Measurements from ENCODE around the gene SERPINB1. TPM values are rescaled to one million over a fixed set of nuclear protein-coding genes. Genes with fewer than 3 reads are reported as not detected.

The SERPINB1 gene
- total and polyA plus RNA-seq, 10 of the 15 experiments (the other 5 are each of a cell fraction or from before 2014, with no cell fraction given): 0.45 to 2.4 (median 0.83) TPM

- H3K9ac ChIP-seq (ENCODE audit: control insufficient read depth, insufficient read depth, low read length): no peak overlapping the region
- no TSS peak for BruUV-seq (replicated peaks)
- H3K9me3 ChIP-seq (replicated peaks; ENCODE audit: control insufficient read depth, insufficient read depth, low read length): no peaks in the 10 kb centered on the region
- H2AFZ ChIP-seq (ENCODE audit: control insufficient read depth, low read depth, low read length): no peak overlapping the region
- ChIA-PET POLR2A (interaction anchor here (0.6 to 1.5 kb wide), 6 partner anchors 50 to 256 kb away, joined by 3 to 6 read pairs (median 4); partner anchors contain the start of gene SERPINB1), SMC1A (ENCODE audit: uncharacterized antibody, unreplicated experiment) (interaction anchor here (0.7 to 4.6 kb wide), 35 partner anchors 9 to 265 kb away, joined by 3 to 44 read pairs (median 4); partner anchors contain the start of genes MYLK4 and SERPINB1), CTCF (interaction anchor here (0.7 to 3.0 kb wide), 43 partner anchors 8 to 266 kb away, joined by 3 to 80 read pairs (median 5); partner anchors contain the start of genes NQO2 and SERPINB1), RAD21 (ENCODE audit: unreplicated experiment) (interaction anchor here (0.6 to 4.3 kb wide), 34 partner anchors 9 to 284 kb away, joined by 3 to 74 read pairs (median 4); partner anchors contain the start of genes RIPK1 and SERPINB1)
- intact Hi-C loops (cut with micrococcal nuclease; ENCODE audit: unreplicated experiment): loop anchor here (1.0 to 5.0 kb wide), 6 partner anchors 55 to 261 kb away; no protein-coding TSS in a partner anchor
- H3K27ac ChIP-seq (ENCODE audit: control insufficient read depth, insufficient read depth): no peak overlapping the region
- peaks cover 7% of the 10 kb centered on the region for H3K4me1 ChIP-seq (ENCODE audit: control insufficient read depth, insufficient read depth, low read length)
- peaks cover 0 to 2% of the 10 kb centered on the region in 2 experiments; a peak in 2 of 4 replicates for H3K36me3 ChIP-seq (ENCODE audit: control insufficient read depth in 2 of 2, insufficient read depth in 2 of 2, low read length in 1 of 2)
- DNase-seq (ENCODE audit: low read depth, low spot score): no peak
- no peak for ATAC-seq
- no peaks in the 10 kb centered on the region for H3K79me2 ChIP-seq (ENCODE audit: control insufficient read depth, insufficient read depth, low read length)
- in situ Hi-C loops (cut with MboI): no loop called here
- H4K20me1 ChIP-seq (ENCODE audit: control insufficient read depth, insufficient read depth): no peaks in the 10 kb centered on the region; the same call in 1 of the 2 replicates
- no peak for FAIRE-seq
- no peak overlapping the region for H3K4me2 ChIP-seq (ENCODE audit: control insufficient read depth, insufficient read depth)
- no peak overlapping the region for H3K4me3 ChIP-seq
- no peaks in the 10 kb centered on the region for H3K27me3 ChIP-seq (replicated peaks in 1 of 2; ENCODE audit: control insufficient read depth in 2 of 2, insufficient read depth in 2 of 2, low read length in 1 of 2)
- 35% methylated on average over 4 of the region's 4 CpGs for WGBS (ENCODE audit: insufficient coverage, insufficient replicate concordance, low lambda C conversion rate, missing lambda C conversion rate)
- TF ChIP-seq NBN (IDR thresholded peaks at IDR 0.05) (0 out of 2 replicates have a peak, but pooled peaks have one; percentile 9), GABPA (IDR thresholded peaks at IDR 0.05; ENCODE audit: low read depth) (no peak)
These were observed 50.2 kb downstream of the SERPINB1 start for GRCh38 chr6:2791450-2791974.

DNA sequence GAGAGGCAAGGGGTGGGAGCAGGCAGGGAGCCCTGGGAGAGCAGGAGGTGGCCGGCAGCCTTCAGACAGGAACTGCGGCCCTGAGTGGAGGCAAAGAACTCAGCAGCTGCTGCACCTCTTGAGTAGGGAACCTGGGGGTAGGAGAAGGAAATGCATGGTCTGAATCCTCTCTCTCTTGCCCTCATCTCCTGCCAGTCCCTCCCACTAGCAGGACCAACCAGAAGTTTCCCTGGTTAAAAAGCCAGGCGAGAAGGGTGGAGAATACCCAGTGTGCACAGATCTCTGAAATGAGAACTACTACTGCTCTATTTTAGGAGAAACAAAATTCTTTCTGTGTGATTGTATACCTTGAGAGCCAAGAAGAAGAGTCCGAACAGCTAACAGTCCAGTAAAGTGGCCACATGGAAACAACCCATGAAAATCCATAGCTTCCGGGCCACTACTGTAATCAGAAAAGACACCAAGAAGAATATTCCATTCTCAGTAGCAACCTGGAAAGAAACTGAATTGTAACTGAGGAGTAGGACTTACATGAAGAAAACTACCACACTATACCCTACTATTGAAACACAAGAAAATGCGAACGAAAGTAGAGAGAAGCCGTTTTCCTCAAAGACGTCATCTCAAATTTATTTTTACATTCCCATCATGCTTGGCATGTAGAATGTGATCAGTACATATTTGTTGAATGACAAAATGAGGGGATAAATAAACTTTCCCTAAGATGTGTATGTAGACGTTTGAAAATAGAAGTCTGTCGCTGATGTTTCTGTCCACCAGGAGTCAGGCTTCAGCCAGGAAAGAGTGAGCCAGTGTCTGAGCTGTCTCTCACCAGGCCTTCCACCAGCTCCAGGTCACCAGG, 50.8 kb downstream of the SERPINB1 start:
- H3K9me3 ChIP-seq (replicated peaks; ENCODE audit: control insufficient read depth, insufficient read depth, low read length): no peaks in the 10 kb centered on the region
- TF ChIP-seq, protein P1, sequence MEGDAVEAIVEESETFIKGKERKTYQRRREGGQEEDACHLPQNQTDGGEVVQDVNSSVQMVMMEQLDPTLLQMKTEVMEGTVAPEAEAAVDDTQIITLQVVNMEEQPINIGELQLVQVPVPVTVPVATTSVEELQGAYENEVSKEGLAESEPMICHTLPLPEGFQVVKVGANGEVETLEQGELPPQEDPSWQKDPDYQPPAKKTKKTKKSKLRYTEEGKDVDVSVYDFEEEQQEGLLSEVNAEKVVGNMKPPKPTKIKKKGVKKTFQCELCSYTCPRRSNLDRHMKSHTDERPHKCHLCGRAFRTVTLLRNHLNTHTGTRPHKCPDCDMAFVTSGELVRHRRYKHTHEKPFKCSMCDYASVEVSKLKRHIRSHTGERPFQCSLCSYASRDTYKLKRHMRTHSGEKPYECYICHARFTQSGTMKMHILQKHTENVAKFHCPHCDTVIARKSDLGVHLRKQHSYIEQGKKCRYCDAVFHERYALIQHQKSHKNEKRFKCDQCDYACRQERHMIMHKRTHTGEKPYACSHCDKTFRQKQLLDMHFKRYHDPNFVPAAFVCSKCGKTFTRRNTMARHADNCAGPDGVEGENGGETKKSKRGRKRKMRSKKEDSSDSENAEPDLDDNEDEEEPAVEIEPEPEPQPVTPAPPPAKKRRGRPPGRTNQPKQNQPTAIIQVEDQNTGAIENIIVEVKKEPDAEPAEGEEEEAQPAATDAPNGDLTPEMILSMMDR (IDR thresholded peaks at IDR 0.05 in 2 of 3, conservative IDR thresholded peaks at IDR 0.05 in 1 of 3; ENCODE audit: control insufficient read depth in 2 of 3, extremely low read depth in 1 of 3, insufficient read depth in 1 of 3, low read depth in 3 of 3, low read length in 3 of 3): peak; percentile 64 to 81 (median 67)
- peak; percentile 73 for TF ChIP-seq RAD21 (IDR thresholded peaks at IDR 0.05; ENCODE audit: insufficient read depth, low read depth, low read length)
- TF ChIP-seq RUNX3 (IDR thresholded peaks at IDR 0.05; ENCODE audit: low read length): no peak
- peak; percentile 73 for TF ChIP-seq SMC3 (IDR thresholded peaks at IDR 0.05; ENCODE audit: borderline replicate concordance, low read length)
- 0 out of 2 replicates have a peak, but pooled peaks have one; percentile 26 for TF ChIP-seq NBN (IDR thresholded peaks at IDR 0.05)
- TF ChIP-seq, protein P2, sequence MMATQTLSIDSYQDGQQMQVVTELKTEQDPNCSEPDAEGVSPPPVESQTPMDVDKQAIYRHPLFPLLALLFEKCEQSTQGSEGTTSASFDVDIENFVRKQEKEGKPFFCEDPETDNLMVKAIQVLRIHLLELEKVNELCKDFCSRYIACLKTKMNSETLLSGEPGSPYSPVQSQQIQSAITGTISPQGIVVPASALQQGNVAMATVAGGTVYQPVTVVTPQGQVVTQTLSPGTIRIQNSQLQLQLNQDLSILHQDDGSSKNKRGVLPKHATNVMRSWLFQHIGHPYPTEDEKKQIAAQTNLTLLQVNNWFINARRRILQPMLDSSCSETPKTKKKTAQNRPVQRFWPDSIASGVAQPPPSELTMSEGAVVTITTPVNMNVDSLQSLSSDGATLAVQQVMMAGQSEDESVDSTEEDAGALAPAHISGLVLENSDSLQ (IDR thresholded peaks at IDR 0.05): peak; percentile 69
- peaks cover 0 to 2% of the 10 kb centered on the region in 2 experiments; a peak in 2 of 4 replicates for H3K36me3 ChIP-seq (ENCODE audit: control insufficient read depth in 2 of 2, insufficient read depth in 2 of 2, low read length in 1 of 2)
- intact Hi-C loops (cut with micrococcal nuclease; ENCODE audit: unreplicated experiment): loop anchor here (1.0 to 5.0 kb wide), 6 partner anchors 55 to 261 kb away; no protein-coding TSS in a partner anchor
- ATAC-seq: peak; percentile 97
- peaks cover 7% of the 10 kb centered on the region for H3K4me1 ChIP-seq (ENCODE audit: control insufficient read depth, insufficient read depth, low read length)
- in situ Hi-C loops (cut with MboI): no loop called here
- no peak overlapping the region for H3K4me3 ChIP-seq
- no peaks in the 10 kb centered on the region; the same call in 1 of the 2 replicates for H4K20me1 ChIP-seq (ENCODE audit: control insufficient read depth, insufficient read depth)
- H3K79me2 ChIP-seq (ENCODE audit: control insufficient read depth, insufficient read depth, low read length): no peaks in the 10 kb centered on the region
- no peak overlapping the region for H3K9ac ChIP-seq (ENCODE audit: control insufficient read depth, insufficient read depth, low read length)
- no peaks in the 10 kb centered on the region for H3K27me3 ChIP-seq (replicated peaks in 1 of 2; ENCODE audit: control insufficient read depth in 2 of 2, insufficient read depth in 2 of 2, low read length in 1 of 2)
- H3K27ac ChIP-seq (ENCODE audit: control insufficient read depth, insufficient read depth): no peak overlapping the region
- DNase-seq (ENCODE audit: low read depth, low spot score): peak; percentile 13
- ChIA-PET RAD21 (ENCODE audit: unreplicated experiment) (interaction anchor here (0.6 to 4.3 kb wide), 34 partner anchors 9 to 285 kb away, joined by 3 to 74 read pairs (median 4); partner anchors contain the start of genes RIPK1 and SERPINB1), POLR2A (interaction anchor here (0.6 to 1.5 kb wide), 5 partner anchors 51 to 257 kb away, joined by 3 to 6 read pairs (median 4); partner anchors contain the start of gene SERPINB1), SMC1A (ENCODE audit: uncharacterized antibody, unreplicated experiment) (interaction anchor here (0.7 to 4.6 kb wide), 36 partner anchors 8 to 266 kb away, joined by 3 to 44 read pairs (median 4); partner anchors contain the start of genes MYLK4 and SERPINB1), CTCF (interaction anchor here (0.7 to 3.0 kb wide), 43 partner anchors 8 to 267 kb away, joined by 3 to 80 read pairs (median 5); partner anchors contain the start of genes NQO2 and SERPINB1)
- peak; percentile 71 for FAIRE-seq
- H3K4me2 ChIP-seq (ENCODE audit: control insufficient read depth, insufficient read depth): no peak overlapping the region
- WGBS (ENCODE audit: insufficient coverage, insufficient replicate concordance, low lambda C conversion rate, missing lambda C conversion rate): 69% methylated on average over 11 of the region's 11 CpGs
- H2AFZ ChIP-seq (ENCODE audit: control insufficient read depth, low read depth, low read length): no peak overlapping the region
- BruUV-seq (replicated peaks): no TSS peak
